Inferior parietal cortex (tissue), 1 donor: ENCODE measurements around the gene OR1J1.

Source experiments
- DNase-seq: peaks from one replicate; pipeline ENCODE4 v3.0.0-alpha.2; 2016; ENCODE audit errors: extremely low spot score

Gene OR1J1, protein sequence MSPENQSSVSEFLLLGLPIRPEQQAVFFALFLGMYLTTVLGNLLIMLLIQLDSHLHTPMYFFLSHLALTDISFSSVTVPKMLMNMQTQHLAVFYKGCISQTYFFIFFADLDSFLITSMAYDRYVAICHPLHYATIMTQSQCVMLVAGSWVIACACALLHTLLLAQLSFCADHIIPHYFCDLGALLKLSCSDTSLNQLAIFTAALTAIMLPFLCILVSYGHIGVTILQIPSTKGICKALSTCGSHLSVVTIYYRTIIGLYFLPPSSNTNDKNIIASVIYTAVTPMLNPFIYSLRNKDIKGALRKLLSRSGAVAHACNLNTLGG

DNA sequence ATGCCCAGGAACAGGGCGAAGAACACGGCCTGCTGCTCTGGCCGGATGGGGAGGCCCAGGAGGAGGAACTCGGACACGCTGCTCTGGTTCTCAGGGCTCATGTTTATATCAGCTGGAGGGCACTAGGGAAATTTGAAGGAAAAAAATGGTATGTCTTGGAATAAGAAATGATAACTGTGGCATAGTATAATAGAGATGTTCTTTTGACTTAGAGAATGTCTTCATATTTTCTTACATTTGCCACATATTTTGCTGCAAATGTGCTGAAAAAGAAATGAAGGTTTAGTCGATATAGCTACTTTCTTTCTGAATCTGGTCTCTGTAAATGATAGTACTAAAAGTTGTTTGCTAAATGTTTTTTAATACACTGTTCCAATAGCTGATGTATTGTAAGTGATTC, at the start of gene OR1J1:
TSS of gene OR1J1 (minus strand) at position 101 of the 400 bp plus-strand sequence. CDS start at position 101, 0 bp downstream.
- DNase-seq = no peak

DNA sequence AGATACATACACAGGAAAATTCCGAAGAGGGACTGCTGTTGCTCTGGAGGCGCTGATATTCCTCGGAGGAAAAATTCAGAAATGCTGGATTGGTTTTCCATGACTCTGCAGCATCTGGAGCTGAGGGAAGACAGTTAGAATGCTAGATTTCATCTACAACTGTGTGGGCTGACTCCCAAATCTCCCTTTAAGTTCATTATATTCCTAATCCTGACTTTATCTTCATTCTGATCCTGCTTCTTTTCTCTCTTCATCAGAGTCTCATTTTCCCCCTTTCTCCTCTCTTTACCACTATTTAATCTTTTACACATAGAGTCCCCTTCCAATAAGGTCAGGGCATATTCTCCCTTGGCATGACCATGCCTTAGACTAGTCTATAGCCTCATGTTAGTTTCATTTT, 49.5 kb upstream of the OR1J1 start, which contains the start of gene OR1N1:
TSS of gene OR1N1 (minus strand) at position 101 of the 400 bp plus-strand sequence. CDS start at position 101, 0 bp downstream.
- no peak for DNase-seq

DNA sequence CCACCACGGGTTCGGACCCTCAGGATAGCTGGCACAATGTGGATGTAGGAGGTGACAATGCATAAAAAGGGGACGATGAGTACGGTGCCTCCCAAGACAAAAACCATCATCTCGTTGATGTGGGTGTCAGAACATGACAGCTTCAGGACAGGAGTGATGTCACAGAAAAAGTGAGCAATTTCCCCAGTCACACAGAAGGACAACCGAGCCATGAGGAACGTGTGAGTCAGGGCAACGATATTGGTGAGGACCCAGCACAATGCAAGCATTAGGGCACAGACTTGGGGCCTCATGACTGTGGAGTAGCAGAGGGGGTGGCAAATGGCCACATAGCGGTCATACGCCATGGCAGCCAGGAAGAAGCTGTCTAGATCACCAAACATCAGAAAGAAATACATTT, 48.9 kb upstream of the OR1J1 start:
- DNase-seq = no peak

DNA sequence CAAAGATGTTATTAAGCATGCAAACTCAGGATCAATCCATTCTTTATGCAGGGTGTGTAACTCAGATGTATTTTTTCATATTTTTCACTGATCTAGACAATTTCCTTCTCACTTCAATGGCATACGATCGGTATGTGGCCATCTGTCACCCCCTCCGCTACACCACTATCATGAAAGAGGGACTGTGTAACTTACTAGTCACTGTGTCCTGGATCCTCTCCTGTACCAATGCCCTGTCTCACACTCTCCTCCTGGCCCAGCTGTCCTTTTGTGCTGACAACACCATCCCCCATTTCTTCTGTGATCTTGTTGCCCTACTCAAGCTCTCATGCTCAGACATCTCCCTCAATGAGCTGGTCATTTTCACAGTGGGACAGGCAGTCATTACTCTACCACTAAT, 41.6 kb upstream of the OR1J1 start:
- no peak for DNase-seq

DNA sequence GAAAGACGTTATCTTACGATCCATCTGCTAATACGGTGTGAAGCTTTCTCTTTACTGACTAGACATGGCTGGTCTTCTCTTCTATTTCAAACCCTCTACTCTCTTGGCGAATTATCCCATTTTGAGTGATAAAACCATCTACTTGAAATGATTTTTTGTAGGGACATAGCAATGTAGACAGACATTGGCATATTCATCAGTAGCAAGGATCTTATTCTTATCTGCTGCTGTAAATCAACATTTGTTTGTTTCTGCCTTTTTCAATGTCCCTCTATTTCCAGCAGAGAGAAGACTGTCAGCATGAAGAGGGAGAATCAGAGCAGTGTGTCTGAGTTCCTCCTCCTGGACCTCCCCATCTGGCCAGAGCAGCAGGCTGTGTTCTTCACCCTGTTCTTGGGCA, 41.1 kb upstream of the OR1J1 start, which contains the start of gene OR1J4:
TSS of gene OR1J4 (plus strand) at position 301 of the 400 bp plus-strand sequence. CDS start at position 301, 0 bp downstream.
- DNase-seq = no peak

DNA sequence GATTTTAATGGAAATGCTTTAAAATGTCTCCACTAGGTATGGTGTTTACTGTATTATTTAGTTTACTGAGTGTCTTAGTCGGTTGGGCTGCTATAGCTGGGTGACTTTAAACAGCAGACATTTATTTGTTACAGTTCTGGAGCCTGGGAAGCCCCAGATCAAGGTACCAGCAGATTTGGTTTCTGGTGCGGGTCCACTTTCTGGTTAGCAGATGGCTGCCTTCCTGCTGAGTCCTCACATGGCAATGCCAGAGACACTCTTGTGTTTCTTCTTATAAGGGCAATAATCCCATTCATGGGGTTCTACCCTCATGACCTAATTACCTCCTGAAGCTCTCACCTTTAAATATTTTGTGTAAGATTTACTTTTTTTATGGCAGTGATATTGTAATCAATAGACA, 40.5 kb upstream of the OR1J1 start:
- no peak for DNase-seq

DNA sequence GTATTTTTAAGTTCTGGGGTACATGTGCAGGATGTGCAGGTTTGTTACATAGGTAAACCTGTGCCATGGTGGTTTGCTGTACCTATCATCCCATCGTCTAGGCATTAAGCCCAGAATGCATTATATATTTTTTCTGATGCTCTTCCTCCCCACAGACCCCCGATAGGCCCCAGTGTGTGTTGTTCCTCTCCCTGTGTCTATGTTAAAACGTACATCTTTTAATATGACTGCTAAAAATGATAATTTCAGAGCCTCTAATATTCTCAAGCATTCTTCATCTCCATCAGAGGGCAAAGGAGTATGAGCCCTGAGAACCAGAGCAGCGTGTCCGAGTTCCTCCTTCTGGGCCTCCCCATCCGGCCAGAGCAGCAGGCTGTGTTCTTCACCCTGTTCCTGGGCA, 32.8 kb upstream of the OR1J1 start, which contains the start of gene OR1J2:
TSS of gene OR1J2 (plus strand) at position 301 of the 400 bp plus-strand sequence. CDS start at position 301, 0 bp downstream.
- no peak for DNase-seq

DNA sequence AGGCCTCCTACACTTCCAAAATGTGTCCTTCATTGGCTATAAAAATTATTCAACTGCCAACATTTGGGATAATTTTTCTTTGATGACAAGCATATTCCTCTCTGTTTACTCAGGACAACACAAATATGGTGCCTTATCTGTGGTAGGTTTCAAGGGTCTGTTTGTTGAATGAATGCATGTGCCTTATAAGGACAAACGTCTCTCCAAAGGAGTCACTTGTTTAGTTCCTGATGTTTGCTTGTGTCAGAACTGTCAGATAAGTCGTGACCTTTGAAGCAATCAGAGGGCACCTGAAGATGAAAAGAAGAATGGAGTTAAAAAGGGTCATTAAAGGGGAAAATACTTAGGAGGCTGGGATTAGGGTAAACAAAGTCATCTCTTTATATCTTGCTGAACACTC, 29.2 kb upstream of the OR1J1 start:
- DNase-seq = no peak

DNA sequence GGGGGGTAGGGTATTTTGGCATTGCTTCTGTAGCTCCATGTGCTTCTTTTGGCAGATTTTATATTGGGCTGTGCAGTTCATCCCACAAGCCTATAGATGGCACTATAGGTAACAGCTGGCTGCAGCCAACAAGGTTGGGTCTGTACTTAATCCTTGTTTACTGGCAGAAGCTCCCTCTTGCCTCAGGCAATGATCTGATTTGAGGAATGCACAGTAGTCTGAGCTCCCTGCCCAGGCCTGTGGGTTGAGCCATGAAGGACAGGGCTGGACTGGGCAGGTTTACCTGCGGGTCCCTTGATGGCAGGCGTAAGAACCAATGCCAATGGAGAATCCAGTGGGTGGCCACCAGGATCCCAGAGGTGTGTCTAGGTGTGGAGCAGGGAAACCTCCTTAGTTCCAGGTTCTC, 21.2 kb upstream of the OR1J1 start:
- DNase-seq = peak; percentile 5

DNA sequence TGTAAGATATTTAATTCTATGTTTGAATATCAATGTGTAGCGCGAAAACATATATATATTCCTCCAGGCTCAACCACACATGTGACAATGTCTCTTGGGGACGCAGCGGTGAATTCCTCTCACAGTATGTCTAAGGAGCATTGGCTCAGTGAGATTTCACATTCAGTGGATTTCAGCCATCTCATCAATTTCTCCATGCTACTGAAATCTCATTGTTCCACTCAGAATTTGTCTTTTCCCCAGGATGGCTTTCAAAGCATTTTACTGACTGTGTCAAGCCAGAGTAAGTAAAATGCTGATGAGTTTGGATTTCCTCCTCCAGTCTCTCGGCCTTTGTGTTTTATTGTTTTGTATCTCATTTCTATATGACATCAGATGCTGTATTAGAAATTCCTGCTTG, 1.3 kb upstream of the OR1J1 start:
- no peak for DNase-seq

DNA sequence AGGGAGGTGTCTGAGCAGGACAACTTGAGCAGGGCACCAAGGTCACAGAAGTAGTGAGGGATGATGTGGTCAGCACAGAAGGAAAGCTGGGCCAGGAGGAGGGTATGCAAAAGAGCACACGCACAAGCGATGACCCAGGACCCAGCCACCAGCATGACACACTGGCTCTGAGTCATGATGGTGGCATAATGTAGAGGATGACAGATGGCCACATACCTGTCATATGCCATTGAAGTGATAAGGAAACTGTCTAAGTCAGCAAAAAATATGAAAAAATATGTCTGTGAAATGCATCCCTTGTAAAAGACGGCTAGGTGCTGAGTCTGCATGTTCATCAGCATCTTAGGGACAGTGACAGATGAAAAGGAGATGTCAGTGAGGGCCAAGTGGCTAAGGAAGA, 380 bp downstream of the OR1J1 start:
- no peak for DNase-seq

DNA sequence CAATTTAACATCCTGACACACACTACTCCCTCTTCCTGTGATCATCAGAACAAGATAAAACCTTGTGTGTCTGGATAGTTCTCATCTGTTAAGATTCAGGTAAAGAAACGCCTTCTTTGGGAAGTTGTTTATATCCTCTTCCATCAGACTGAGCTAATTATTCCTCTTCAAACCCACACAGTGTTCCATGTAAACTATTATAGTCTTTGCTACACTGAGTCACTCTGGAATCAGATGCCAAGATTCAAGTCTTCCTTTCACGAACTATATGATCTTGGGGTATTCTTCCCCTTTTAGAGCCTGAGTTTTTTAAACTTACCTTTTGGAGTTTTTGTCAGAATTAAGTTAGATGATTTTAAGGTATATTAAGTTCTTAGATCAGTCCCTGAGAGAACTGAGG, 2.0 kb downstream of the OR1J1 start:
- DNase-seq = peak; percentile 28

DNA sequence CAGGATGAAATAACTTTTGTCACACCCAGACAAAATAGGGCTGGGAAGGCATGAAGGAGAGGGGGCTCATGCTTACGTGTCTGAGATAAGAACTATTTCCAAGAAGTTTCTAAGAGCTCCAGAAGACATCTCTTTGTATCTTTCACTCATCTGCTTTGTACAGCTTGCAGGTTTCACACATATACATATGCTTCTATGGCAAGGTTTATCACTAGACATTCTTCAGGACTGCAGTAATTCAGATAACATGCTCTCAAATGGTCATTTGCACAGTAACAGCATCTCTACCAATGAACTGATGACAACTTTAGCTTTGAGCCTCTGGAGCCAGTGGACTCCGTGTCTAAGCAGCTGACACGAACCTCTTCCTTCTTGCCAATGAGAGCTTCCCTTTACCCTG, 3.2 kb downstream of the OR1J1 start:
- DNase-seq = no peak

DNA sequence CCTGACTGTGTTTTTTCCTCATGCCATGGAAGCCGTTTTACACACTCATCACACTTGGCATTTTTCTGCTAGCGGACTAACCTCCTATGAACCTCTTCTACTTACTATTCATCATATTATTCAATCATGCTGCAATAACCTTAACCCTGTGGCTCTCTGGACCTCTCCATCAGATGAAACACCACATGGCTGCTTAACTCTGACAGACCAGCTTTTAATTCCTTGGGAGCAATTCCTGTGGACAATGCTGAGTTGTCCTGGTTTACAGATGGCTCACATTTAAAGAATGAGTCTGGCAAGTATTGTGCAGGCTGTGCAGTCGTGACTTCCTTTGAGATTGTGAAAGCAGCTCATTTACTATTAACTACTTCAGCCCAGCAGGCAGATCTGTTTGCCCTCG, 9.0 kb downstream of the OR1J1 start:
- no peak for DNase-seq

DNA sequence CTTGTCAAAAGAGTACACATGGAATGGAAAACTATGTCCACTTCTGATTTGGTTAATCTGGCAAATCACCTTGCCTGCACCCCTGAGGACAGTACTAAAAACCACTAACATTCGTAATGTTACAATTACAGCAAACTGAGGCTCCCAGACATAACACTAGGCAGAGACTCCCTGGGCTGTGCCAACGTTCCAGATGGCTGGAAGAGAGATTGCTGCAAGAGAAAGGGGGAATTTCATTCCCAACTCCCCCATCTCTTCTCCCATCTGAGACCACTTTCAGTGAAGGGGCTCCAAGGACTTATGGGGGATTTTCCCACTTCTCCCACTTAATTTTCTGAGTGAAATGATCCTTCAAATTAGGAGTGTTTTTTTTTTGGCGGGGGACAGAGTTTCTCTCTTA, 11.3 kb downstream of the OR1J1 start:
- DNase-seq = no peak

DNA sequence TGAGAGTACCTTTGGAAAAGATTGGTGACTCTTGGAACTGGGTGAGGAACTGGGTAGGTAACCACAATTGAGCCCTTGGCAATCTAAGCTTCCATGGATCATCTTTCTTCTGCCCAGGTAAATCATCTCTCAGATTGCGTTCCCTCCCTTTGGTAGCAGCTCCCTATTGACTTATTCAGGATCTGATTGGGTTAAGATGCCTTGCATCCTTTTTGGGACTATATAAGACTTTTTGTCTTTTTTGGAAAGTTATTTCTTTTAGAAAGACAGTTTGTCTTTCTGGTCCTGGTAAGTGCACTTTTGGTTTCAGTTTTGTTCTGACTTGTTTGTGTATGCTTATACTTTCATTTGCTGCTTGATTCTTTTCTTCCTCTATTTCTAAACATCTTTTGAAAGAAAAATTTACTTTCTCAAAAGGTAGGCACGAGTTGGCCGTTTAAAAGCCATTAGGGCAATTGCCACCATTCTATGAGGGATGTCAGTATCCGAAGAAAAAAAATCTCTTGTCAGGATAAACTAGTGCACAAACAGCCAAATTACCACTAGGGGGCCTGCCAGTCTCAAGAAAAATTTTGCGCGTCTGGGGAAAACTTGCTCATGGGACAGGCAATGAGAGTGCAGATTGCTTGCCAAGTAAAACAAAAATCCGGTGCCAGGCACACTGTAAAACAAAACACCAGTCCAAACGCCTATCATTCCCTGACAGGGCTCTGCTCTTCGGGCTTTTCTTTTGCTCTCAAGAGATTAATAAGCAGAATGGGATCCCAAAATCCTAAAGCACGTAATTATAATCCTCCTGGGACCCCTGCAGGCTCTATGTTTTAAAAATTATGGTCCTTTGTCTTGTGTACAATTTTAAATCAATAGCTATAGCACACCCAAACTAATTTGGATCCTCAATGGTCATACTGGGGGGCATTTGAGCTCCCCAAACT, 12.8 kb downstream of the OR1J1 start:
- peak; percentile 90 for DNase-seq

DNA sequence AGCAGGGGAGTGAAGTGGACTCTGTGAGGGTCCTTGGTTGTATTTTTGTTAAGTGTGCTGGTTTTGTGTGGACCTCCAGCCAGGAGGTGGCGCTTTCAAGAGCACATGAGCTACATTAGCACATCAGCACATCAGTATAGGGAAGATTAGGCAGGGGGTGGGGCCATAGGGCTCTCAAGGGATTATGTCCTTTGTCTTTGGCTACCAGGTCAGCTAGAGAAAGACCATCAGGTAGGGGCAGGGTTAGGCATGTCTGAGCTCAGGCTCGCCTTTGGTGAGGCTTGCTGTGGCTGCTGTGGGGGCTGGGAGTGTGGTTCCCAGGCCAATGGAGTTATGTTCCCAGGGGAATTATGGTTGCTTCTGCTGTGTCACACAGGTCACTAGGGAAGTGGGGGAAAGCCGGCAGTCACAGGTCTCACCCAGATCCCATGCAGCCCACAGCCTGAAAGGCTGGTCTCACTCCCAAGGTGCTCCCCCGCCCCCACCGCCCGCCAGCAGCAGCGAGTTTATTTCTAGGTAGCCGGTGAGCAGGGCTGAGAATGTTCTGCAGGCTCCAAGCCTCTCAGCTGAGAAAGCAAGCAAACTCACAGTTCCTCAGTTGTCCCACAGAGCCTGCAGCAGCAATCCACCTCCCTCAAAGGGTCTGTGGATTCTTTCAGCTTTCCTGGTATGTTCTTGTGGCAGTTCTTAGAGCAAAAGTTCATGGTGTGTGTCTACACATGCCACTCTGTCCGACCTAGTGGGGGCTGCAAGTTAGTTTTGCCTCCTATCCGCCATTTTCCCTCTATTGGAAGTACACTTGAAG, 13.7 kb downstream of the OR1J1 start:
- DNase-seq = no peak

DNA sequence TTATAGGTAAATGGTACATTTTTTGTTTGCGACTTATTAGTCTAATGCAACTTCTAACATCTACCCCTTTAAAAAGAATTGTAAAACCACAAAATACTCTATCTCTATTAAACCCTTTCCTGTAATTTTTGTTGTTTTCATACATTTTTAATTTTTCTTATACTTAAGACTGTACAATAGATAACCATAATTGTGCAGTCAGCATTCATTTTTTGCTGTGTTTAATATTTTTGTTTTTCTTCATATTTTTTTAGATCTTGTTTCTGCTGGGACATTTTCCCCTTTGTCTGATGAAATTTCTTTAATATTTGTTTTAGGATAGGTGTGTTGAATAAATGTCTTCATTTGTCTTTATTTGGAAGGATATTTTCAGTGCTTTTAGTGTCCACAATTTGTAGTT, 19.9 kb downstream of the OR1J1 start:
- no peak for DNase-seq

DNA sequence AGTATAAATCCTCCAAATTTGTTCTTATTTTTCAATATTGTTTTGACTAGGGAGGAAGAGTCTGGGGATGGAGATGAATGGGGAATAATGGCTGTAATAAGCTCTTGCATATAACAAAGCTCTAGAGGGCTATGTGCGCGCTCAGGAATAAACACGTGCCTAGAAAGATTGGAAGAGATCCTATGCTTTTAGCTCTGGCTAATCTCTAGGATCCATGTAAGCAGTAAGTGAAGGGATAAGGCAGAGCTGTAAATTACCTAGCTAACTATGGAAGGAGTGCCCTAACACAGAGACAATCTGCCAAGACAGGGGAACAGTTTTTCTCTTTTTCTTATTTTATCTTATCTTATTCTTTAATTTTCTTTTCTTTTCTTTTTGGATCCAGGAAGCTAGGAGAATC, 21.6 kb downstream of the OR1J1 start:
- no peak for DNase-seq

DNA sequence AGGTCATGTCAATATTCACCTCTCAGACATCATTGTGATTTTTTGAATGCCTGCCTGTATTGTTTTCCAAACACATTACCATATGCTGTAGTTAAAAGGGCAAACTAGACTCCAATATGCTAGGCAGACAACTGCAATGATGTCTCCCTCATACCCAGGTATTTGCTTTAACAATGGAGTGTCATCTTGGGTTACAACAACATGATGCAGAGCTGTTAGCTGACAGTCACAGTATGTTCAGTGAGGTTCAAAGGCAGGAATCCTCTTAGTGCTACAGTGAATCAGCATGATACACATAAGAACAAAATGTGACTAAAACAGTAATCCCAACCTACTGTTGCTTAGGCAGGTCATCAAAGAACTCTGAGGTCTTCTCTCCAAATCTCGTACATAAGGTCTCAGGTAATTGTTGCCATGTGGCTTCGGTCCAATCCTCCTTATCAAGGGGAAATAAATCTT, 24.0 kb downstream of the OR1J1 start:
- no peak for DNase-seq

DNA sequence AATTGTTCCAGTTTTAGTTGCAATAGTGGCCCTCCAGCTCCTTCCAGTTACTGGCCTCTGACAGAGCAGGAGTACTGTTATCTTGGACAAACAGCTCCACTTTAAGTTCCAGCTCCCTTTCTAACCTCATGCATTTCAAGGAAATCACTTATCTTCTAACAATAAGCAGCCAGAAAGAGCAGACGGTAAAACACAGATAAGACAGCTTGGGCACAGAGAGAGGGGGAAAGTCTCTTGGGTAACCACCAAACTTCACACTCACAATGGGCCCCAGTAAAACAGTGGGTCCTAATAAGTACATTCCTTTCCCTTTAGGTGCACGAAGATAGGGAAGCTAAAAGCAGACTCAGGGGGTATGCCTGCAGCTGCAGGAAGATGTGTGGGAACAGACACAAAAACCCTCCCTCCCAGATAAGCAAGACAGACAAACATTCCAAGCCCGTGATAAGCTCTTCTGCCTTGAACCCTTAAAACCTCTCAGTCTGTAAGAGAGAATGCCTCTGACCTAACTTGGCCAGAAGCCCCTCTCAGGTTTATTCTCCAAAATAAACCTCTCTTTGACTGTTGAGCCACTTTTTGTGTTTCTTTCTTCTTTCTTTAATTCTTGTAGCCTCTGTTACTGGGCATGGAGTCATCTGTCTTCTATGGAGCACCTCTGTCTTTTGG, 30.8 kb downstream of the OR1J1 start:
- DNase-seq = no peak
